Neural cell (in vitro differentiated cells): ENCODE data around the gene APMAP. TPM values are rescaled to one million over a fixed set of nuclear protein-coding genes. Genes with fewer than 3 reads are reported as not detected.

Source experiments
- H2AFZ ChIP-seq: fragments of 200-600, 300-800 bp; sonication (generic), shearing (Covaris generic); 2 replicates; pipeline ENCODE4 v1.6.0; 2014; ENCODE audit warnings: low read depth, mild to moderate bottlenecking, antibody characterized with exemption, low read length, moderate library complexity
- H3F3A ChIP-seq: fragments of 200-600 bp; shearing (Covaris generic); 2 replicates; pipeline ENCODE4 v1.6.1; 2016; ENCODE audit warnings: mild to moderate bottlenecking, moderate library complexity, mixed read lengths, antibody characterized with exemption, low read length; ENCODE audit not compliant: insufficient read depth, poor library complexity, severe bottlenecking
- H3K27ac ChIP-seq: fragments of 200-600, 300-800 bp; sonication (generic), shearing (Covaris generic); 2 replicates; pipeline ENCODE4 v1.5.1; 2014; ENCODE audit warnings: mild to moderate bottlenecking, low read length, moderate library complexity
- H3K27me3 ChIP-seq: fragments of 300-800, 200-600 bp; sonication (generic), shearing (Covaris generic); 2 replicates; pipeline ENCODE4 v1.6.0; 2014; ENCODE audit warnings: mild to moderate bottlenecking, low read depth, low read length, moderate library complexity; ENCODE audit not compliant: insufficient read depth
- H3K36me3 ChIP-seq: fragments of 300-800, 200-600 bp; sonication (generic), shearing (Covaris generic); 2 replicates; pipeline ENCODE4 v1.5.1; 2014; ENCODE audit warnings: mild to moderate bottlenecking, antibody characterized with exemption, low read length, moderate library complexity; ENCODE audit not compliant: insufficient read depth
- H3K4me2 ChIP-seq: fragments of 300-800, 200-600 bp; sonication (generic), shearing (Covaris generic); 2 replicates; pipeline ENCODE4 v1.6.0; 2014; ENCODE audit warnings: mild to moderate bottlenecking, low read length
- H3K4me3 ChIP-seq: fragments of 300-800, 200-600 bp; sonication (generic), shearing (Covaris generic); 2 replicates; pipeline ENCODE4 v1.5.1; 2014; ENCODE audit warnings: mild to moderate bottlenecking, low read length, moderate library complexity
- H3K79me2 ChIP-seq: fragments of 200-600 bp; shearing (Covaris generic); replicated peaks from 2 replicates; pipeline ENCODE4 v1.6.0; 2014; ENCODE audit warnings: mild to moderate bottlenecking, low read length, moderate library complexity; ENCODE audit not compliant: insufficient read depth
- H3K9ac ChIP-seq: fragments of 300-800, 200-600 bp; sonication (generic), shearing (Covaris generic); 2 replicates; pipeline ENCODE4 v1.6.1; 2016; ENCODE audit warnings: mild to moderate bottlenecking, low read length, mixed read lengths
- H3K9me2 ChIP-seq: fragments of 200-600 bp; shearing (Covaris generic); 2 replicates; pipeline ENCODE4 v1.6.1; 2016; ENCODE audit warnings: mild to moderate bottlenecking, low read length, mixed read lengths; ENCODE audit not compliant: insufficient read depth
- H3K9me3 ChIP-seq: fragments of 200-600, 300-800 bp; sonication (generic), shearing (Covaris generic); 2 replicates; pipeline ENCODE4 v1.6.1; 2016; ENCODE audit warnings: mild to moderate bottlenecking, mixed run types, low read length, moderate library complexity, mixed read lengths
- H4K20me1 ChIP-seq: fragments of 200-600 bp; shearing (Covaris generic); 2 replicates; pipeline ENCODE4 v1.6.1; 2016; ENCODE audit warnings: mild to moderate bottlenecking, mixed run types; ENCODE audit not compliant: insufficient read depth
- EP300 ChIP-seq: fragments of 450-650 bp; conservative IDR thresholded peaks from 2 replicates; pipeline ENCODE4 v1.6.1; 2014; ENCODE audit warnings: antibody characterized with exemption, mild to moderate bottlenecking, moderate library complexity; ENCODE audit not compliant: poor library complexity, severe bottlenecking
- EZH2 ChIP-seq: fragments of 200-600, 300-800 bp; shearing (Covaris generic), sonication (generic); IDR thresholded peaks from 2 replicates; pipeline ENCODE4 v1.6.1; 2014; ENCODE audit warnings: antibody characterized with exemption, low read length, borderline replicate concordance, mild to moderate bottlenecking; ENCODE audit not compliant: insufficient read depth, poor library complexity, severe bottlenecking
- MXI1 ChIP-seq: fragments of 450-650 bp; conservative IDR thresholded peaks from 2 replicates; pipeline ENCODE4 v1.6.1; 2014; ENCODE audit warnings: antibody characterized with exemption, mild to moderate bottlenecking; ENCODE audit not compliant: poor library complexity, severe bottlenecking
- POLR2AphosphoS5 ChIP-seq: IDR thresholded peaks from 2 replicates; pipeline ENCODE4 v1.6.1; 2012
- RAD21 ChIP-seq: fragments of 450-650 bp; conservative IDR thresholded peaks from 2 replicates; pipeline ENCODE4 v1.6.1; 2014; ENCODE audit warnings: antibody characterized with exemption, mild to moderate bottlenecking, moderate library complexity
- REST ChIP-seq: IDR thresholded peaks from 2 replicates; pipeline ENCODE4 v1.6.1; 2012; ENCODE audit warnings: borderline replicate concordance
- SMC3 ChIP-seq: fragments of 450-650 bp; conservative IDR thresholded peaks from 2 replicates; pipeline ENCODE4 v1.6.1; 2014; ENCODE audit warnings: antibody characterized with exemption, mild to moderate bottlenecking, moderate library complexity; ENCODE audit not compliant: poor library complexity
- TAF1 ChIP-seq: IDR thresholded peaks from 2 replicates; pipeline ENCODE4 v1.6.1; 2012; ENCODE audit warnings: low read depth
- polyA plus RNA-seq: library from polyadenylated mRNA; depleted of rRNA; stranded (reverse); fragments of >200 nt; gene quantifications from 2 replicates; pipeline ENCODE4 v1.2.3, GENCODE V29; 2014
- TF ChIP-seq, protein P1 (sequence below): fragments of 450-650 bp; IDR thresholded peaks from 2 replicates; pipeline ENCODE4 v1.5.1; 2014; ENCODE audit warnings: antibody characterized with exemption, mild to moderate bottlenecking, moderate library complexity; ENCODE audit not compliant: poor library complexity, severe bottlenecking

Gene APMAP
- polyA plus RNA-seq, 1 donor from 2014 or later: 140 TPM

DNA sequence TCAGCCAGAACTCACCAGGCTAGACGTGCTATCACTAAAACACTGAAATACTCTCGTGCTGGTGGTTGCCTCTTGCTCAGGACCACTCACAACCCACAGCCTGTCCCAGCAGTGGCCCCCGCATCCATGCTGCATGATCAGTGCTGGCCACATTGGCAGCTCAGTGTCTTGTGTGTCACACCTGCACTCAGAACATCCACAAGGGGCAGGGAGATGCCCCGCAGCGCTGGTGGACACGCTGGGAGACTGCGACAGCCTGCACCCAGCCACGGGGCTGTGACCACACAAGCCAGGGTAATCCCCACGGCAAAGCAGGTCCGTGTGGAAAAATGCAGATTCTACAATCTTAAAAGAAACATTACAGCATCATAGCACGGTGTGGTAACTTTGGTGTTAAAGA is 23.9 kb upstream of the APMAP start:
- H3K79me2 ChIP-seq: no peaks in the 10 kb centered on the region

GRCh38 chr20:25015986-25016385 is 23.4 kb upstream of the APMAP start:
- Histone ChIP-seq H4K20me1 (no peaks in the 10 kb centered on the region), H3K9me3 (no peaks in the 10 kb centered on the region), H3K27ac (no peak overlapping the region), H3K36me3 (no peaks in the 10 kb centered on the region), H3K4me3 (no peak overlapping the region), H3K79me2 (no peaks in the 10 kb centered on the region), H3K9ac (no peak overlapping the region), H2AFZ (no peak overlapping the region), H3F3A (no peaks in the 10 kb centered on the region), H3K27me3 (no peaks in the 10 kb centered on the region), H3K9me2 (no peaks in the 10 kb centered on the region), H3K4me2 (no peak overlapping the region)
- TF ChIP-seq TAF1: no peak
- TF ChIP-seq EZH2: no peak
- no peak for TF ChIP-seq EP300
- TF ChIP-seq MXI1: no peak
- no peak for TF ChIP-seq RAD21

More for the DNA sequence above, 23.9 kb upstream of the APMAP start:
- no peak overlapping the region for H3K4me3 ChIP-seq
- H3K9ac ChIP-seq: no peak overlapping the region
- H2AFZ ChIP-seq: no peak overlapping the region
- no peaks in the 10 kb centered on the region for H3K9me3 ChIP-seq
- H3K9me2 ChIP-seq: no peaks in the 10 kb centered on the region
- H3F3A ChIP-seq: no peaks in the 10 kb centered on the region
- no peaks in the 10 kb centered on the region for H3K27me3 ChIP-seq
- H3K4me2 ChIP-seq: no peak overlapping the region
- TF ChIP-seq SMC3 (no peak), EP300 (no peak), TAF1 (no peak), REST (no peak), POLR2AphosphoS5 (no peak), MXI1 (no peak), RAD21 (no peak), EZH2 (no peak)
- TF ChIP-seq, protein P1, sequence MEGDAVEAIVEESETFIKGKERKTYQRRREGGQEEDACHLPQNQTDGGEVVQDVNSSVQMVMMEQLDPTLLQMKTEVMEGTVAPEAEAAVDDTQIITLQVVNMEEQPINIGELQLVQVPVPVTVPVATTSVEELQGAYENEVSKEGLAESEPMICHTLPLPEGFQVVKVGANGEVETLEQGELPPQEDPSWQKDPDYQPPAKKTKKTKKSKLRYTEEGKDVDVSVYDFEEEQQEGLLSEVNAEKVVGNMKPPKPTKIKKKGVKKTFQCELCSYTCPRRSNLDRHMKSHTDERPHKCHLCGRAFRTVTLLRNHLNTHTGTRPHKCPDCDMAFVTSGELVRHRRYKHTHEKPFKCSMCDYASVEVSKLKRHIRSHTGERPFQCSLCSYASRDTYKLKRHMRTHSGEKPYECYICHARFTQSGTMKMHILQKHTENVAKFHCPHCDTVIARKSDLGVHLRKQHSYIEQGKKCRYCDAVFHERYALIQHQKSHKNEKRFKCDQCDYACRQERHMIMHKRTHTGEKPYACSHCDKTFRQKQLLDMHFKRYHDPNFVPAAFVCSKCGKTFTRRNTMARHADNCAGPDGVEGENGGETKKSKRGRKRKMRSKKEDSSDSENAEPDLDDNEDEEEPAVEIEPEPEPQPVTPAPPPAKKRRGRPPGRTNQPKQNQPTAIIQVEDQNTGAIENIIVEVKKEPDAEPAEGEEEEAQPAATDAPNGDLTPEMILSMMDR: no peak
- no peak overlapping the region for H3K27ac ChIP-seq
- H3K36me3 ChIP-seq: no peaks in the 10 kb centered on the region
- H4K20me1 ChIP-seq: no peaks in the 10 kb centered on the region

- no peak overlapping the region for H3K9ac ChIP-seq
- H3K36me3 ChIP-seq: no peaks in the 10 kb centered on the region
- H3K4me2 ChIP-seq: no peak overlapping the region
- no peaks in the 10 kb centered on the region for H3K79me2 ChIP-seq
- H4K20me1 ChIP-seq: no peaks in the 10 kb centered on the region
- no peaks in the 10 kb centered on the region for H3K9me3 ChIP-seq
- TF ChIP-seq MXI1 (no peak), SMC3 (no peak), EP300 (no peak), RAD21 (no peak), REST (no peak), EZH2 (no peak), TAF1 (no peak), POLR2AphosphoS5 (no peak)
- TF ChIP-seq, protein P1: no peak
- no peaks in the 10 kb centered on the region for H3K27me3 ChIP-seq
- H3F3A ChIP-seq: no peaks in the 10 kb centered on the region
- no peak overlapping the region for H3K27ac ChIP-seq
- H2AFZ ChIP-seq: no peak overlapping the region
- no peaks in the 10 kb centered on the region for H3K9me2 ChIP-seq
- H3K4me3 ChIP-seq: no peak overlapping the region
Measured at GRCh38 chr20:25014816-25015215, 22.3 kb upstream of the APMAP start.
